Colonic mucosa (tissue), 4 donors: ENCODE data around the gene RANBP17. TPM values are rescaled to one million over a fixed set of nuclear protein-coding genes. Genes with fewer than 3 reads are reported as not detected.
A peak's percentile ranks its signal among the peaks of the same experiment; 100 is the strongest.
"Not testable (repeated sequence)": the region's sequence is repeated elsewhere in the genome, so short reads cannot be mapped to it uniquely, and the experiment has no call there.

Experiments
- DNase-seq: peaks from one replicate; pipeline ENCODE4 v3.0.0-alpha.2; 2020
- H3K27ac ChIP-seq: fragments of 200-600 bp; one replicate; pipeline ENCODE4 v1.8.0; 2021
- H3K27me3 ChIP-seq: fragments of 200-600 bp; one replicate; pipeline ENCODE4 v1.8.0; 2021
- H3K36me3 ChIP-seq: fragments of 200-600 bp; one replicate; pipeline ENCODE4 v1.8.0; 2021
- H3K4me1 ChIP-seq: fragments of 200-600 bp; one replicate; pipeline ENCODE4 v1.8.0; 2021; ENCODE audit warnings: mild to moderate bottlenecking
- H3K4me3 ChIP-seq: fragments of 200-600 bp; one replicate; pipeline ENCODE4 v1.8.0; 2021
- H3K9ac ChIP-seq, 2 donors: one replicate each; pipeline ENCODE4 v1.7.0; 2013; ENCODE audit warnings: control low read depth in 2 of 2, low read depth in 2 of 2, low read length in 2 of 2
- H3K9me3 ChIP-seq: fragments of 200-600 bp; one replicate; pipeline ENCODE4 v1.8.0; 2021
- CTCF ChIP-seq: fragments of 200-600 bp; IDR thresholded peaks from one replicate; pipeline ENCODE4 v1.8.0; 2022; ENCODE audit warnings: antibody characterized with exemption, mild to moderate bottlenecking
- intact Hi-C: fragments of 100-400 bp; cut with DNase I; formaldehyde crosslinking; loops from one replicate; pipeline ENCODE4 v1.14.1; 2022
- total RNA-seq, 2 donors: library from RNA; stranded (reverse); fragmentation: NEBNext Ultra II Directional in 1 of 2; extraction: Animal tissue kit (Norgen Biotek cat#: 25700) in 1 of 2; gene quantifications; one replicate each; pipeline ENCODE4 v1.2.1, GENCODE V29; 2021
- donor health status: healthy.
- donor health status: DM: no; HTN: no; CAD: no.
- donor health status: DM: no; HTN: no; CAD: no.

The RANBP17 gene
- total RNA-seq, 2 donors from 2014 or later: 7.9 to 9.4 TPM

- H3K9ac ChIP-seq: no peak overlapping the region
- no peaks in the 10 kb centered on the region for H3K4me1 ChIP-seq
- no peak for TF ChIP-seq CTCF
- no peak overlapping the region for H3K27ac ChIP-seq
- intact Hi-C loops: no loop called here
- no peaks in the 10 kb centered on the region for H3K36me3 ChIP-seq
- H3K9me3 ChIP-seq: no peaks in the 10 kb centered on the region
- no peak overlapping the region for H3K4me3 ChIP-seq
- H3K27me3 ChIP-seq: no peaks in the 10 kb centered on the region
- DNase-seq: no peak
These were observed 296.8 kb downstream of the RANBP17 start for GRCh38 chr5:171158581-171158980.

- TF ChIP-seq CTCF: no peak
- no peaks in the 10 kb centered on the region for H3K27me3 ChIP-seq
These were observed 300.3 kb downstream of the RANBP17 start for GRCh38 chr5:171162165-171162564.

DNA sequence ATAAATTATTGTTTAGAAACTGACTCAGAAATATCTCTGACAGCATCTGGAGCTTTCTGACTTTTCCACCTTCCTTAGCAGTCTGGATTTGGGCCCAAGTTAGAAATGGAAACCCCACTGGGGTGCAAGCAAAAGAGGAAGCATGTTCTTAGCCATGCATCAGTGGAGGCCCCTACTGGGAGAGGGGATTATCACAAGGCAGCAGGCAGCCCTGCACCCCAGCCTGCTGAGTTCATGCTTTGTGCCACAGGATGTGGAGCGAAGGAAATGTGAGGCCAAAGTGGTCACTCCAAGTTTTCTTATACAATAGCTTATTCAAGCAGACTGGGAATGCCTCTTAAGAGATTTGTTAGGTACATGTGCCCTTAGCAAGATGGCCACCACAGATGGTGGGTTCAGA lies 300.8 kb downstream of the RANBP17 start:
- intact Hi-C loops: no loop called here
- TF ChIP-seq CTCF: peak; percentile 11
- H3K4me3 ChIP-seq: no peak overlapping the region
- no peaks in the 10 kb centered on the region for H3K27me3 ChIP-seq
- no peak overlapping the region for H3K9ac ChIP-seq
- DNase-seq: no peak
- no peaks in the 10 kb centered on the region for H3K36me3 ChIP-seq
- H3K4me1 ChIP-seq: no peaks in the 10 kb centered on the region
- no peak overlapping the region for H3K27ac ChIP-seq
- no peaks in the 10 kb centered on the region for H3K9me3 ChIP-seq

More at GRCh38 chr5:171162165-171162564, 300.3 kb downstream of the RANBP17 start:
- Histone ChIP-seq H3K9ac (no peak overlapping the region), H3K27ac (no peak overlapping the region), H3K4me1 (no peaks in the 10 kb centered on the region), H3K36me3 (no peaks in the 10 kb centered on the region), H3K4me3 (no peak overlapping the region), H3K9me3 (no peaks in the 10 kb centered on the region)
- no peak for DNase-seq
- intact Hi-C loops: no loop called here

- H3K27ac ChIP-seq: no peak overlapping the region
- H3K9me3 ChIP-seq: no peaks in the 10 kb centered on the region
- no peak for DNase-seq
- no peaks in the 10 kb centered on the region for H3K4me1 ChIP-seq
- intact Hi-C loops: no loop called here
- H3K9ac ChIP-seq: no peak overlapping the region
- H3K36me3 ChIP-seq: no peaks in the 10 kb centered on the region
- H3K4me3 ChIP-seq: no peak overlapping the region
- TF ChIP-seq CTCF: no peak
- no peaks in the 10 kb centered on the region for H3K27me3 ChIP-seq
These were observed 304.9 kb downstream of the RANBP17 start for GRCh38 chr5:171166766-171167165.

DNA sequence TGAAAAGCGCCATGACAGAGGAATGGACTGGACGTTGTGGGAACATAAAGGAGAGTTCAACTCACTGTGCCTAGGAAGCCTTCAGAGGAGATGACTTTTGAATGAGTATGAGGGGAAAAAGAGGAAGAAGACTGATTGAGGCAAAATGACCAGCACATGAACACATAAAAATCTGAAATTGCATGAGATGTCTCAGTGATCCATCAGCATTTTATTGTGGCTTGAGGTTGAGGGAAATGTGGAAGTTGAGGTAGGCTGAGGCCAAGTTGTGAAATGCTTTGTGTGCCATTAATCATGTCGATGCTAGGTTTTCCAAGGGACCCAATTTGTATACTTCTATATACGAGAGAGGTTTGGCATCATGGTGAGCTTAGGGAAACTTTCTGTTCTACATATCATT lies 306.4 kb downstream of the RANBP17 start:
- Histone ChIP-seq H3K27me3 (no peaks in the 10 kb centered on the region), H3K36me3 (no peaks in the 10 kb centered on the region), H3K4me1 (no peaks in the 10 kb centered on the region), H3K4me3 (no peak overlapping the region), H3K9me3 (no peaks in the 10 kb centered on the region), H3K9ac (no peak overlapping the region), H3K27ac (no peak overlapping the region)
- TF ChIP-seq CTCF: no peak
- no peak for DNase-seq
- intact Hi-C loops: no loop called here

- H3K9me3 ChIP-seq, H3K4me3 ChIP-seq, H3K27me3 ChIP-seq, H3K36me3 ChIP-seq, H3K9ac ChIP-seq, intact Hi-C loops, DNase-seq, H3K4me1 ChIP-seq, H3K27ac ChIP-seq: not testable (repeated sequence)
These were observed 313.1 kb downstream of the RANBP17 start for GRCh38 chr5:171174960-171175359.
